Suppressor macrophage treated with lipopolysaccharide for 1 hour (primary cell): ENCODE results near the gene RNF187.

Experiments used
- DNase-seq, 3 donors: peaks; one replicate each; pipeline ENCODE4 v3.0.0-alpha.2; 2020 to 2022

The RNF187 gene

DNA sequence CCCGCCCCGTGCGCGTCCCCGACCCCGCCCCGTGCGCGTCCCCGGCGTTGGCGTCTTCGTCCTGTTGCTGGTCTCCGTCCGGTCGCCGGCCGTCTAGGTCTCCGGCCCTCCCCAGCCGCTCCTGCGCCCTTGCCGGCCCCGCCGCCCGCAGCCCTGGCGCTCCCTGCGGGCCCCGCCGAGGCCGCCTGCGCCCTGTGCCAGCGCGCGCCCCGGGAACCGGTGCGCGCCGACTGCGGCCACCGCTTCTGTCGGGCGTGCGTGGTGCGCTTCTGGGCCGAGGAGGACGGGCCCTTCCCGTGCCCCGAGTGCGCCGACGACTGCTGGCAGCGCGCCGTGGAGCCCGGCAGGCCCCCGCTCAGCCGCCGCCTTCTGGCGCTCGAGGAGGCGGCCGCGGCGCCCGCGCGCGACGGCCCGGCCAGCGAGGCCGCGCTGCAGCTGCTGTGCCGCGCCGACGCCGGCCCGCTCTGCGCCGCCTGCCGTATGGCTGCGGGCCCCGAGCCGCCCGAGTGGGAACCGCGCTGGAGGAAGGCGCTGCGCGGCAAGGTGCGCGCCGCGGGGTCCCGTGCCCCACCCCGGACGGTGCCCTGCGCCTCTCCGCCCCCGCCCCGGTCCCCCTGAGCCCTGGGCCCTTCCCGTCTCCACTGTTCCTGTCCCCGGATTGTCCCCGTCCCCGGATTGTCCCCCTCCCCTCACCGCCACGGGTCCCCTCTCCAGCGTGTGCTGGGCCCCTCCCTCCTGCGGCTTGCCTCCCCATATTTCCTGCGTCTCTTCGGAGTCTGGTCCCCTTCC, at the start of gene RNF187:
Gene RNF187, plus strand, starts transcription at position 47 of the 789 bp plus-strand sequence.
- DNase-seq = peak; percentile 86 to 94 (median 92)

DNA sequence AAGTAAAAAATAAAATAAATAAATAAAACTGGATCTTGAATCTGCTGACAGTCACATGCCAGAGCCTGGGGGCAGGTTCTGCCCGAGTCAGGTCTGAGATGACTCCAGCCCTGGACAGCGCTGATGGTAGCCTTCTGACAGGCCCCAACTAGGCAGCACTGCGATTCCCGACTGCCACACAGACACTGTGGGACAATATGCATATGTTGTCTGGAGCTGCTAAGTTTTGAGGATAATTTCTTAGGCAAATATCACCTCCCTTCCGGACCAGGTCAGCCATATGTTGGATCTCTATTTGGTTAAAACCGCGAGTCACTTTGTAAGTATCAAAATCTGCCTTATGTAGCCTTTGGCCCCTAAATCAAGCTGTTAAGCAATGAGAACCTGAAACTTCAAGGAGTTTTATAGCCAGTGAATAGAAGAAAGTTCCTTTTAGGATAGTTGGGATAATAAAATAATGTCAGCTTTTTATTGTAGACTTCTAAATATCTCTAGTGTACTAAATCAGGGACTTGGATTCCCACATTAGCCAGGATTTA, 49.7 kb upstream of the RNF187 start:
- no peak for DNase-seq

DNA sequence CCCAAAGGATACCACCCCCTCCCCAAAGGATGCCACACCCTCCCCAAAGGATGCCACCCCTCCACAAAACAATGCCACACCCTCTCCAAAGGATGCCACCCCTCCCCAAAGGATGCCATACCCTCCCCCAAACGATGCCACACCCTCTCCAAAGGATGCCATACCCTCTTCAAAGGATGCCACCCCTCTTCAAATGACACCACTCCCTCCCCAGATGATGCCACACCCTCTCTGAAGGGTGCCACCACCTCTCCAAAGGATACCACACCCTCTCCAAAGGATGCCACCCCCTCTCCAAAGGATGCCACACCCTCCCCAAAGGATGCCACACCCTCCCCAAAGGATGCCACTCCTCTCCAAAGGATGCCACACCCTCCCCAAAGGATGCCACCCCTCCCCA, 48.9 kb upstream of the RNF187 start:
- DNase-seq = no peak

DNA sequence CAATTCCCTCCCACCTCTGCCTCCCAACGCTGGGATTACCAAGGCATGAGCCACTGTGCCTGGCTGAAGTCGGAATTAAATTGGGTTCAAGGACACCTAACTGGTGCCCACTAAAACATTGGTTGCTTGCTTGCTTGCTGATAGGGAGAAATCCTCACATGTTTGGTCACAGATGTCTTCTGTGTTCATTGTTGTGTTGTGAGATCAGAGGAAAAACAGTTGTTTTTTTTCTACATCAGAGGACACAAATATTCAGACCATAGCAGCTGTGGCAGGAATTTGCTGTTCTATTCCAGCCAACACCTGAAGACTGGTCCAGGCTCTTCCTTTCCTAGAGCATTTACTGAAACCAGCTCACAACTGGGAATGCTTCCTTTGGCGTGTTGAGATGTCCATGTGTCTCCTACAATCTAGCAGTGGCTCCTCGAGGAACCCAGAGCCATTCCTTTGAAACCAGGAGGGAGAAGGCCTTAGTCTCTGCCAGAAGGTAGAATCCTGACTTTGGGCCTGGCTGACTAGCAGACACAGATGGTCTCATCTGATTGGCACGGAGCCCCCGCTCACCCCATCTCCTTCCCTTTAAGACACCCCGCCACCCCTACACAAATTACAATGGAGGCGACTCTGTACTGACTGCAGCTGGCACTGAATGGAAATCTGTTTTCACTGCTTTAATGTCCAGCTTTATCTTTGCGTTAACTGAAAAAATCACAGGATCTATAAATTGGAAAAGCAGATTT, 46.3 kb upstream of the RNF187 start:
- DNase-seq = no peak

DNA sequence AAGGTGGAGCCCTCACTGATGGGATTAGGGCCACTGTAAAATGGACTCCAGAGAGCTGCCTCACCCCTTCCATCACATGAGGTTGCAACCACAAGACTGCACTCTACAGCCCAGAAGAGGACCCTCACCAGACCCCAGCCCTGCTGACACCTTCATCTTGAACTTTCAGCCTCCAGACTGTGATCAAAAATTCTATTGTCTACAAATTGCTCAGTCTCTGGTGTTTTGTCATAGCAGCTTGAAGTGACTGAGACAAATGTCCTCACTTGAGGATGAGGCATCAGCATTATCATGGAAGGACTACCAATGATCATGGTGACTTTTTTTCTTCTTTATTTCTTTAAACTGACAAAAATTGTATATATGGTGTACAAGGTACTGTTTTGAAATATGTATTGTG, 43.8 kb upstream of the RNF187 start:
- DNase-seq = no peak

DNA sequence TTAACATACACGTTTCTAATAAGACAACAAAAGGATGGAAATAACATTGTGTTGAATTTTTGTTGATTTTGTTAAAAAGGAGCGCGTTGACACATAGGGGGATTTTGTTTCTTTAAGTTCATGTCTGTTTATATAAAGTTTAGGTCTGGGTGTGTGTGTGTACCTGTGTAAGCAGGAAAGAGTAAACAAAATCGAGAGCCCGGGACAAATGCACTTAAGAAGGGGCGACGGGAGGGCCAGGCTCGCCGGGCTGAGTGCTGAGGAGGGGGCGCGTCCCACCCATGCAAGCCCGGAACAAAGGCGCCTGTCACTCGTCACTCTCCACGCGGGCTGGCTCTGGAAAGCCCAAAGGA, 41.7 kb upstream of the RNF187 start:
- DNase-seq = peak in 1 of 3 donors; percentile 59

DNA sequence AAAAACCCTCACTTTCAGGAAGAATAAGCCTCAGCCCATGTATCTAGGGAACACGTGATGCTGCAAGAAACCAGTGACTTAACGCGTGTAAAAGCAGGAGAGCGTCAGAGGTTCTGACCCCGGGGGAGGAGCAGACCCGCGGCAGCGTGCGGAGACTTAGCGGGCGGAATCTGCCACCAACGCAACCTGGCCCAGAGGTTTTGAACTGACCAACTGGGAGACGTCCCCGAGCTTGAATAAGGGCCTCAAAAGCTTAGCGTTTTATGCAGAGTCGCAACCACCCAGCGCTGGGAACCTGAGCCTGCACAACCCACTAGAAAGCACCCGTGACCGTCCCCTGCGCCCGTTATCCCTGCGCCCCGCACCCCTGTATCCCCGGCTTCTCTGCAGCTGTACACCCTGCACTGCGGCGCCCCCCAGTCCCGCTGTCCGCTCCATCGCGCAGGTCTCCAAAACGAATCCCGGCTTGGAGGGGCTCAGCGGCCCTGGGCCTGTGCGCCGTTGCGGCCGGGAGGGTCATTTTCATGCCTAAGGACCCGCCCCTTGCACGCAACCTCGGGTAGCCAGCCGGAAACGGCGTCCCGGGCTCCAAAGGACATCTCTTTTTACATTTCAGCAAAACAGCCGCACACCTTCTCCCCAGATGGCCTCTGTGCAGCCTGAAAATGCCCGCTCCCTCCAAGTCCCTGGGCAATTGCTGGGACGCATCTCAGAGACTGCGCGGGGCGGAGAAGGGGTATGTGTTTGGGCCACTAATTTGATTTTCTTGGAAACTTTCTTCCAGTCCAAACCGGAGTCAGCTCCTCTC, 41.1 kb upstream of the RNF187 start:
- peak; percentile 91 to 94 (median 93) for DNase-seq

DNA sequence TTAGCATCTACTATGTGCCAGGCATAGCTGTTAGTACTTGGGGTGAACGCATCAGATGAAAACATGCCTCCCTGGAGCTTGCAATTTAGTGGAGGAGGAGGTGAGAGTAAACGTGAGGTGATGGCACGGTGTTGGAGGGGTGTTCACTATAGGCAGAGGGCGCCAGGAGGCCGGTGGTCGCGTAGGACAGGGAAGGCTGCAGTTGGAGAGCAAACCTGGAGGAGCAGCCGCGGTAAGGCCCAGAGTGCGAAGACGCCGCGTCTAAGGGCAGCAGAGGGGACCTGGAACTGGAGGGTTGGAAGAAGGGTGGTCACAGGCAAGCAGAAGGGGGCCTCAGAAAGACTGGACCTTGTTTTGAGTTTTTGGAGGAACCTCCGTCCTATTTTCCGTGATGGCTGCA, 40.3 kb upstream of the RNF187 start:
- DNase-seq = no peak

DNA sequence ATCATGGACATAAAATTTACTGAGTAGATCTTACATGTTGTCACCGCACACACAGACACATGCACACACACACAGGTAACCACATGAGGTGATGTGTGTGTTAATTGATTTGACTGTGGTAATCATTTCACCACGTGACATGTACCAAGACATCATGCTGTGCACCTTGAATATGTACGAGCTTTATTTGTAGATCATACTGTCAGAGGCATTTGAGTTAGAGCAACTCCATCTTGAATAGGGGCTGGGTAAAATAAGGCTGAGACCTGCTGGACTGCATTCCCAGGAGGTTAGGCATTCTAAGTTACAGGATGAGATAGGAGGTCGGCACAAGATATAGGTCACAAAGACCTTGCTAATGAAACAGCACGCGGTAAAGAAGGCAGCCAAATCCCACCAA, 38.8 kb upstream of the RNF187 start:
- no peak for DNase-seq

DNA sequence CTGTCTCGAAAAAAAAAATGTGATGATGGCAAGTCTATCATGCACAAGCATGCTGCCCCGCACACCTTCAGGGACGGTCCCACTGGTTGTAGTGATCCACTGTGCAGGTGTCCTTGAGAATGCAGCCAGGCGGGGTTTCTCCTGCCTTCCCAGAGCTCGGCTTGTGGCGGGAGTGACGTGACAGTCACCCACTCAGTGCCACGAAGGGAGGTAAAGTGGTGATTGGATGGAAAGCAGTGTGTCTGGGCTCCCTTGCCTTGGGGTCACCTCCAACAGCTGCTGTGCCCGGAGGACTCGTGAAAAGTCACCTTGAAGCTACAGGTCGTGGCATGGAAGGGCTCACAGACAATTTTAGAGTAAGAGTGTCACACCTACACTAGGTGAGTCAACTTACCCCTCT, 37.0 kb upstream of the RNF187 start:
- no peak for DNase-seq

DNA sequence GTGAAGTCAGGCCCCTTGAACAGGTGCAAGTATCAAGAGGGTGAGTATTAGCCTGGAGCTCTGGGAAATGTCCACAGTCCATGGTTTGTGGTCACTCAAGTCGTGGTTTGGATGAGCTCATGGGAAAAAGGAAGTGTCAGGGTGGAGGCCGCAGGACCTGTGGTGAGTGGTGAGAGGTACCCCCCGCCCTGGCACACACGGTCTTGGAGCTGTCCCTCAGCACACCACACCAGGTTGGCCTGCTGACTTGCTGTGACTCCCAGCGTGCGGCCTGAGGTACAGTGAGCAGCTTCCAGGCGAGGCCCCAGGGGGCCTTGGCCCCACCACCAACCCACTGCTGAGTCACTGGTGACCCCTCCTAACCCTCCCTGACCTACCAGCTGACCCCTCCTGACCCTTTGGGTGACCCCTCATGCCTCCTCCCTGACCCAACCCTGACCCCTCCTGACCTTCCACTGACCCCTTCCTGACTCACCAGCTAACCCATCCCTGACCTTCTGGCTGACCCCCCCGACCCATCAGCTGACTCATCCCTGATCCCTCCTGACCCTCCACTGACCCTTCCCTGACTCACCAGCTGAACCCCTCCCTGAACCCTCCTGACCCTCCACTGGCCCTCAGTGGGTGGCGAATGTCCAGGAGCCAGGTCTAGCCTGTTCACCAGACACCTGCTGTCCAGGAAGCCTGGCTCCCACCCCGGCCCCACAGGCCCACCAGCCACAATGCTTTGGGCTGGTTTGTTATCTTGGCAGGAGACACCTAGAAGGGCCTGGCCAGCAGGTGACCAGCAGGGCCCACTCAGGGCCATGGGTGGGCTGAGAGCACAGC, 34.8 kb upstream of the RNF187 start:
- peak; percentile 48 to 52 (median 52) for DNase-seq

DNA sequence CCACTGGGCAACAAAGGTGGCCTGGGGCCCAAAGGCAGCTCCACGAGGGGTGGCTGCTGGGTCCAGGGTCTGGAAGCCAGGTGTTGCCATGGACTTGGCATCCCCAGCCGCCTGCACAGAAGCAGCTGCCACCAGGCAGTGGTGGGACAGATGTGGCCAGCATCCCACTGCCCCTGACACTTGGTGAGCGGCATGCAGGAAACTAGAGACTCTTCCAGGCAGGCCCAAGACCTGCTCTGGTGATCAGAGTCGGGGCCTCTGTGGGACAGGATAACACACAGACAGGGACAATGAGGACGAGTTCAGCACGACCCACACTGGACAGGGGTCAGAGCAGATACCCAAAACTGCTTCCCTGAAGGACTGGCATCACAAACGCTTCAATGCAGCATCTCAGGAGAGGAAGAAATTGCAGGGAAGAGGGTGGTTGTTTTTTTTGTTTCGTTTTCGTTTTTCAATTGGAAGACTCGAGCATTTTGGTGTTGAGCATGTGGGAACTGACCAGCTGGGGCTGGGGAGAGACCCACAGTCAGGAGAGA, 34.1 kb upstream of the RNF187 start:
- no peak for DNase-seq

DNA sequence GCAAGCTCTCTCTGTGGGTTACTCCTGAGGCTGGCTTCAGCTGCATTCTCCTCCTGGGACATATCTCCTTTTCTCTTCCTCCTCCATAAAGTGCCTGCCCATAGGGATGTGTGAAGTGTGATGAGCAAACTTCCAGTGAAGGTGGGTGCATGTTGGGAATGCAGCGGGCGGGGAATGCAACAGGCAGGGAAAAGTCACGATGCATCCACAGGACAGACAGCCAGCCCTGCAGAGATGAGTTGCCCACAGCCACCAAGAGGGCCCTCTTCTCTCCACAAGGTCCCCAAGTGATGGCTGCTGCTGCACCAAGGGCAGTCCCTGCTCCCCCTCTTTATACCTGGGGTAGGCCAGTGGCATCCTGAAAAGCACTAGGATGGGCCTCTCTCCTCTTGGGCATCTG, 33.6 kb upstream of the RNF187 start:
- DNase-seq = no peak

DNA sequence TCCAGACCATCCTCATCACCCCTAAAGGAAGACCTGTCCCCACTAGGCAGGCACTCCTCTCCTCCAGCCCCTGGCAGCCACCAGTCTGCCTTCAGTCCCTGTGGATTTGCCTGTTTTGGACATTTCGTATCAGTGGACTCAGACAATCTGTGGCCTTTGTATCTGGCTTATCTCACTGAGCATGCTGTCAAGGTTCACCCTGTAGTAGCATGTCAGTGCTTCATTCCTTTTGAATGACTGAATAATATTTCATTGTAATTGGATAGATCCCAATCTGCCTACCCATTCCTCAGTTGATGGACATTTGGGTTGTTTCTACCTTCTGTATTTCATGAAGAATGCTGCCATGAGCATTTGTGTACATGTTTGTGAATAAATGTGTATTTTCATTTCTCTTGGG, 32.9 kb upstream of the RNF187 start:
- DNase-seq = no peak

DNA sequence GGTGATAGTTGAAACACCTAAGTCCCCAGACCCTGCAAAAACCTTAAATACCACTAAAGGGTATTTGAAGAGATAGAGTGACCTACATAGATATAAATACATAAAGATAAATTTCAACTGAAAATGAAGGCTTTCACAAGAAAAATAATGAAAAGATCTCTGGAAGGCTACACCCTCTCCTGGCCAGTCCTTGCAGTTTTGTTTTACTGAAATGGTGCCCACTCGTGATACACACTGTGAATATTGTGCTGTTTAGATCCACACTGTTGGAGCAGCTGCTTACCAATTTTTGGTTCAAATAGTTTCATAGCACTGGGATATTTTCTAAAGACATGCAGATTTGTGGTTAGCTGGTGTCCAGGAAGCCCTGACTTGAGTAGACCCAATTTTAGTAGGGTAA, 31.5 kb upstream of the RNF187 start:
- no peak for DNase-seq

DNA sequence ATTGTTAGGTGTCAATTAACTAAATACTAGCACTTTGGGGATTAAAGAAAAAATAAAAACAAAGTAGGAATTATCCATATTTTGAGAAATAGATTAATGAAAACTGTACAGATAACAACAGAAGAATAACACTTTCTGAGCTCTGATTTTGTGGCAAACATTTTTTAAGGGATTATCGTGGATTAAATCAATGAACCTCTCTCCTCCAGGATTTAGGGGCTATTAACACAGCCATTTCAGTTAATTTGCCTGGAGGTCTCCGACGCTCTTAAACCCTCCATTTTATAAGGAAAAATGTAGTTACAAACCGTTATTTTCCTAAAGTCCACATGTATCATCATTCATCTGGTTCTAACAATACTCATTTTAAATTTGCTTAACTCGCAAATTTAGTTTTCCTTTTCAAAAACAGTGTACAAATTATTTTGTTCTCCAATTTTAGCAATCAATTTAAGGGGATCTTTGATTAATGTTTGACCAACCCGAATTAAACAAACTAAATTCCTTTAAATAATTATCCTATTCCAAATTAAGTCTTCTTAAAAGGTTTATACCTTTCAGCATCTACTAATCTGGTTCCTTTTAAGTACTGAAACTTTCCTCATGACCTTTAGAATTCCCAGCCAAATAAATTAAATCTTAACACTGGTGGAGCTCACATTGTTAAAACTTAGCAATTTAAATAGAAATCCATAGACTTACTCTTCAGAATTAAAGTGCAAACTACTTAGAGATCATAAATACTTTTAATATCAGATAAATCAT, 30.7 kb upstream of the RNF187 start:
- DNase-seq = no peak

DNA sequence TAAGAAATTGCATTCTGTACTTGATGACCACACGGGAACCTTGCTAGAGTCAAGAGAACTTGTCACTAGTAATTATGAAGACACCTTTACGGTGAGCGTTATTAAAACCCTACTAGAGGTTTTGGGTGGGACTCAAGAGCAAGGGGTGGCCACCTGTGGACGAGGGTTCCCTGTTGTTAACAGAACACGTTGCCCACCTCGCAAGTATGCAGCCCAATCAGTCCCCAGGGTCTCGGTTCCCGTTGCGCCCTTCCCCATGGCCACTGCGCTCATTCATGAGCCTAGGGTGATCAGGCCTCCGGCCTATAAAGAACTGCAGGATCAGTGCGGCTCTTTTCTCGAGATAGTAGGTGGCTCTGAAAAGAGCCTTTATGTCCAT, 30.2 kb upstream of the RNF187 start:
- no peak for DNase-seq

DNA sequence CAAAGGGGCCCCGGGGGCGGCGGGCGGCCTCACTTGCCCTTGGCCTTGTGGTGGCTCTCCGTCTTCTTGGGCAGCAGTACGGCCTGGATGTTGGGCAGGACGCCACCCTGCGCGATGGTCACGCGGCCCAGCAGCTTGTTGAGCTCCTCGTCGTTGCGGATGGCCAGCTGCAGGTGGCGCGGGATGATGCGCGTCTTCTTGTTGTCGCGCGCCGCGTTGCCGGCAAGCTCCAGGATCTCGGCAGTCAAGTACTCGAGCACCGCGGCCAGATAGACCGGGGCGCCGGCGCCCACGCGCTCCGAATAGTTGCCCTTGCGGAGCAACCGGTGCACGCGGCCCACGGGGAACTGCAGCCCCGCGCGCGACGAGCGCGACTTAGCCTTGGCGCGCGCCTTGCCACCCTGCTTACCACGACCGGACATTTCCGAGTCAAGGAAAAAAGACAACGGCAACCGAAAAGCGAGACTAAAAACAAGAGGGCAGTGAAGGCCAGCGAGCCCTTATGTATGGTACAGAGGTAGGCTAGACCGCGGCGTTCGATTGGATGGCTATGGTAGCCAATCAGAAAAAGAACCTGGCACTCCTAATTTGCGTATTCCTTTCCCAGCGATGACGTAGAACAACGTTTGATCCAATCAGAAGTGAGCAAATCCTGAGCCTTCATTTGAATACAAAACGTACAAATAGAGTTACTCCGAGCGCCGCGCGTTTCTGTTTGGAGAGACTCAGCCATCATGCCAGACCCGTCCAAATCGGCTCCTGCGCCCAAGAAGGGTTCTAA, 29.6 kb upstream of the RNF187 start:
- peak; percentile 92 to 99 (median 97) for DNase-seq

DNA sequence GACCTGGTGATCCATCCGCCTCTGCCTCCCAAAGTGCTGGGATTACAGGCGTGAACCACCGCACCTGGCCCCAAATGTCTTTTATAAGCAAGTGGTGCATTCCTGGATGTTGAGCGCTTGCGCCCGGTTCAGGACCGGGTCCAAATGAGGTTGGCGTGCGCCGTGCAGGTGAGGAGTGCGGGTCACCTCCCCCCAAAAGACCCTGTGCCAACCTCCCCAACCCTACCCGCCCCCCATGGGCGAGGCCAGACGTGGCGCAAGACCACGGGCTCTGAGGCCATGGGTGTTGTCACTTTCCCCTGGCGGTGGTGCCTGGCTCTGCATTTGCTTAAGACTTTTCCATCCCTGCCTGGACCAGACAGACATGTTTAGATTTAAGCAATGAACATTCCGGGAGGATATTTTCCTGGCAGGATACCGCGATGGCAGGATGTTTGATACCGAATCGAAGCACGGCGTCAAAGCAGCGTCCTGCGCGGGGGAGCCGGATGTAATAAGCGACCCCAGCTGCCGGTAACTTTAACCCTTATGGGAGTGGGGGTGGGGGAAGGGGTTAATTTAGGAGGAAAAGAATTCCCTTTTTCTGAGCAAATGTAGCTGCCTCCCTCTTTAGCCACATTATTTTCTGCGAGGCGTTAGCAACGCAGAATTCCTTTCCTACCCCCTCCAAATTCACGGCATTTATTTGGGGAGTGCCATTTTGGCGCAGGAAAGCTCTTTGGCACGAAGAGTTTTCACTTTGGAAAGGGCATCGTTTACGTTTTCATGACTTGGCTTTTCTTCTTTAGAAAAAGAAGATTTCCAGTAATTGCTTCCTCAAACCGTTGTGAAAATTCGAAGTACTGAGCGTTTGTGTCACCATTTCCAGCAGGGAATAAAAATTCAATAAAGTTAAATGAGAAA, 27.8 kb upstream of the RNF187 start:
- DNase-seq = peak; percentile 77 to 85 (median 78)
